NCI-H128 (cell line): ENCODE data around the gene NDOR1.

Experiments
- DNase-seq: peaks from one replicate; lab custom pipeline; 2025; ENCODE audit not compliant: unreplicated experiment; lab: John Stamatoyannopoulos, UW

Gene NDOR1

DNA sequence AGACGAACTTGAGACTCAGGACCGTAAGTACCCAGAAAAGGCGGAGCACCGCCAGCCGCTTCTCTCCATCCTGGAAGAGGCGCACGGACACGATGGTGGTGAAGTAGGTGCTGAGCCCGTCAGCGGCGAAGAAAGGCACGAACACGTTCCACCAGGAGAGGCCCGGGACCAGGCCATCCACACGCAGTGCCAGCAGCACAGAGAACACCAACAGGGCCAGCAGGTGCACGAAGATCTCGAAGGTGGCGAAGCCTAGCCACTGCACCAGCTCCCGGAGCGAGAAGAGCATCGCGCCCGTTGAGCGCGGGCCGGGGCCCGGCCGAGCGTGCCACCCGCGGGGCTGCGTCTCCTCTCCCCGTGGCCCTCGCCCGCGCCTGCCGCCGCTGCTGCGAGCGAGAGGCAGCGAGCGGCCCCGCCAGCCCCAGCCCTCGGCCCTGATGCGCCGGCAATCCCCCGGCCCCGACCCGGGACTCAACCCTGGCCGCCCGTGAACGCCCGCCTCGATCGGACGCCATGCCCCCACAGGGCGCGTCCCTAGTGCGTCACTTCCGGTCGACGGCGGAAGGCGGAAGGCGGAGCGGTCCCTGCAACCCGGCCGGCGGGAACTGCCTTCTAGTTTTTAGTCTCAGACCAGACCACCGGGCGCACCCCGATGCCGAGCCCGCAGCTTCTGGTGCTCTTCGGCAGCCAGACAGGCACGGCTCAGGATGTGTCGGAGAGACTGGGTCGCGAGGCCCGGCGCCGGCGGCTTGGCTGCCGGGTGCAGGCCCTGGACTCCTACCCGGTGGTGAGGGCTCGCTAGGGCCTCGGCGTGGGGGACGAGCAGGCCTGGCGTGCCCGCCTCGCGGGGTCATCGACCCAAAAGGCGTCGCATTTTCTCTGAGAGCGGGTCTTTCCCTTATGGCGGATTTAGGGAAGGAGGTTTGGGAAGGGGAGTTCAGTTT is at the start of gene NDOR1, which contains the start of gene TMEM203:
NDOR1 (plus strand) TSS at position 575 of the 944 bp plus-strand sequence; CDS start at position 653, 78 bp downstream.
TMEM203 (minus strand) TSS at position 523 of the 944 bp plus-strand sequence; CDS start at position 289, 234 bp downstream.
- DNase-seq: peak; percentile 36

- DNase-seq: no peak
Observed at GRCh38 chr9:137156567-137157375, 48.7 kb upstream of the NDOR1 start.

DNA sequence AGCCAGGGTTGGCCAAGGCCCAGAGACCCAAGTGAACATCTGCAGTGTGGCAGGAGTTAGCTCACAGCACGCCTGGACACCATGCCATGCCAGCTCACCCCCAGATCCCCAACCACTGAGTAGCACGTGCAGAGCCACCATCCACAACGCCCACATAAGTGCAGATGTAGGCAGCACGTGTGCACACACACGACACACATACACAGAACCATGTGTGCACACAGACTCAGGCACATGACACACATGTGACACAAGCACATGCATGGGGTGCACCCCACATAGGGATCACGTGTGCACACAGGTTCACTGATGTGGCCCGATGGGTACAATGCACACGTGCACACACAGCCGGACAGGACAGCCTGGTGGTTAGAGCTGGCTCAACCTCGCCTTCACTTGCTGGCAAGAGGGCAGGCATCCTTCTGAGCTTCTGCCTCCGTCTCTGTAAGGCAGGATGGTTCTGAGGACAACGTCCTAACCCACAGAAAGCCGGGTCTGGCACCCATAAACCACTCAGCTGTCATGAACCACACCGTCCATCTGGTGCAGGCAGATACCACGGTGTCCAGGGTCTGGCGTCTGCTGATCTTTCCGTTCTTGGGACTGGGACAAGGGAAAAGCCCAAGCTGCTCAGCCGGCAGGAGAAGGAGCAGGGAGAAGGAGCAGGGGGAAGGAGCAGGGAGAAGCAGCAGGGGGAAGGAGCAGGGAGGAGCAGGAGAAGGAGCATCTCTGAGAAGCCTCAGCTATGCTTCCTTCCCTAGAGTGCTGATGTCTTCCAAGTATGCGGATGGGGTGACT is 47.7 kb upstream of the NDOR1 start:
- no peak for DNase-seq

- DNase-seq: no peak
Observed at GRCh38 chr9:137158625-137159024, 46.9 kb upstream of the NDOR1 start.

DNA sequence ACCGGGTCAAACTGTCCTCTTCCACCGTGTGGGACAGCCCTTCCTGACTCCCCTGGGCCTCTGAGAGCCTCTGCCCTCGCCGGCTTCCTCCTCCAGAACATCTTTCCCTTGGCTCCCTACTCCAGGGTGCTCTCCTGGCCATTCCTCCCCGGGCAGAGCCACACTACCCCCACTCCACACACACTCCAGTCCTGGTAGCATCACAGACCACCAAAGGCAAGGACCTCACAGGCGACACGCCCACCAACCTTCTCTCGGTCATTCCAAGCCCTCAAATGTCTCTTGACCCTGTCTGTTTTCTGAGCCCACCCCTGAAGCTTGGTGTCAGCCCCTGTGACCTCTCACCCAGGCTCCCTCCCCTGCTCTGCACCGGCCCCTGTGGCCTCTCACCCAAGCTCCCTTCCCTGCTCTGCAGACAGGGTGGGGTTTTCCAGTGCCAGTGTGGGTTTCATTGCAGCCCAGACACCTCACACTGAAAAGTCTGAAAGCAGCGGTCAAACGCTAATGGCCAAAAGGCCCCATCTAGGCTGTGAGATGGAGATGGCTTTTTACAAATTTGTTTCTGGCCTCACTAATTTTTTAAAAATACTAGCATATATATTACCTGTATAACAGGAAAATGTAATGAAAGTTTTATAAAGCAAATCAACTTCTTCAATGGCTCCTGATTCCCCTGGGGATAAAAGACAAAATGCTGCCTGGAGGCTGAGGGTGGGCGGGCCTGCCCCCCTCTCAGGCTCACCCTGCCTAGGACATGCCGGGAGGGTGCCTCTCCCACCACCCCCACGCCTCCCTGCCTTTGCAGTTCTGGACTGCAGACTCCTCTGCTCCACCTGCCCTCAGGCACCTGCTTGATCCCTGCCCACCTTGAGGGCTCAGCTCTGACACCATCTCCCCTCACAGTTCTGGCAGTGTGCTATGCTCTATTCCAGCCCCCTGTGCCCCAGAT is 46.1 kb upstream of the NDOR1 start:
- DNase-seq: no peak

- no peak for DNase-seq
Observed at GRCh38 chr9:137160054-137160425, 45.5 kb upstream of the NDOR1 start.

DNA sequence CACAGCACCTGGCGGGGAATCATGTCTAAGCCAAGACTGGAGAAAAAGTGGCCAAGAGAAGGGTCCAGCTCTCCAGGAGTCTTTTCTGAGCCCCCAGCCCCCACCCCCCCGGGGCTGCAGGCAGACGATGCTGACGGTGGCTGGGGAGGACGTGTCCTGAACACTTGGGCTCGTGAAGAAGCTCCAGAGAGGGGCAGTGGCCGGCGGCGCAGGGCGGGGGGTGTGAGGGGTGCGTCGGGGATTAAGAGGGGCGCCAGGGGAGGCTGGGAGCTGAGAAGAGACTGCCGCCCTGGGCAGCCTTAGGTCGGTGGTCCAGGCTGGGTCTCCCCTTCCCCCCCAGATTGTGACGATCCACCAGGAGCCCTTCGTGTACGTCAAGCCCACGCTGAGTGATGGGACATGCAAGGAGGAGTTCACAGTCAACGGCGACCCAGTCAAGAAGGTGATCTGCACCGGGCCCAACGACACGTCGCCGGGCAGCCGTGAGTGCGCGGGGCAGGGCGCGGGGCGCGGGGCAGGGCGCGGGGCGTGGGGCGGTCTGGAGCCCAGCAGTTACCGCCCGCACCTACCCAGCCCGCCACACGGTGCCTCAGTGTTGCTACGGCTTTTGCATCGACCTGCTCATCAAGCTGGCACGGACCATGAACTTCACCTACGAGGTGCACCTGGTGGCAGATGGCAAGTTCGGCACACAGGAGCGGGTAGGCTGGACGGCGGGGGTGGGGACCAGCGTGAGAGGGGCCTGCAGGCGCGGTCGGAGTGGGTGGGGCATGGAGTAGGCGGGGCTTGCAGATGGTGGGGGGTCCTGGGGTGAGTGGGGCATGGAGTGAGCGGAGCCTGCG is 44.6 kb upstream of the NDOR1 start:
- no peak for DNase-seq

DNA sequence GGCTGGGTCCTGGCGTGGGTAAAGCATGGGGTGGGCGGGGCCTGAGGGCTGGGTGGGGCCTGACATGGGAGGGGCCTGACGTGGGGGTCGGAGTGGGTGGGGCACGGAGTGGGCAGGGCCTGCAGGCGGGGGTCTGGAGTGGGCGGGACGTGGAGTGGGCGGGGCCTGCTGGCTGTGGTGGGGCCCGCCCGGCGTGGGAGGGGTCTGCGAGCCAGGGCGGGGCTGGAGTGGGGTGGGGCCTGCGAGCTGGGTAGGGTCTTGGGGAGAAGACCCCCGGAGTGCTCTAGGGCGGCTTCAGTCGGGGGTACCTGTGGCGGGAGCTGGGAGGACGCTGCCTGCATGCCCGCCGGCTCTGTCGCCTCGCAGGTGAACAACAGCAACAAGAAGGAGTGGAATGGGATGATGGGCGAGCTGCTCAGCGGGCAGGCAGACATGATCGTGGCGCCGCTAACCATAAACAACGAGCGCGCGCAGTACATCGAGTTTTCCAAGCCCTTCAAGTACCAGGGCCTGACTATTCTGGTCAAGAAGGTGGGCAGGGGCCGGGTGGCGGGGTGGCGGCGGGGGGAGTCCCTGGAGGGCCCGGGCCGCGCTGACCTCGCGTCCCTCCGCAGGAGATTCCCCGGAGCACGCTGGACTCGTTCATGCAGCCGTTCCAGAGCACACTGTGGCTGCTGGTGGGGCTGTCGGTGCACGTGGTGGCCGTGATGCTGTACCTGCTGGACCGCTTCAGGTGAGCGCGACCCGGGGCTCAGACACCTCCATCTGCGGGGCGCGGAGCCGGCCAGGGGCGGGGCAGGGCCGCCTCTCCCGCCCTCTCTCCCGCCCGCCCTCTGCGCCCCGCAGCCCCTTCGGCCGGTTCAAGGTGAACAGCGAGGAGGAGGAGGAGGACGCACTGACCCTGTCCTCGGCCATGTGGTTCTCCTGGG is 43.7 kb upstream of the NDOR1 start:
- no peak for DNase-seq

GRCh38 chr9:137162505-137163364 is 42.8 kb upstream of the NDOR1 start:
- DNase-seq: peak; percentile 18

- no peak for DNase-seq
Observed at GRCh38 chr9:137163365-137163715, 42.2 kb upstream of the NDOR1 start.

DNA sequence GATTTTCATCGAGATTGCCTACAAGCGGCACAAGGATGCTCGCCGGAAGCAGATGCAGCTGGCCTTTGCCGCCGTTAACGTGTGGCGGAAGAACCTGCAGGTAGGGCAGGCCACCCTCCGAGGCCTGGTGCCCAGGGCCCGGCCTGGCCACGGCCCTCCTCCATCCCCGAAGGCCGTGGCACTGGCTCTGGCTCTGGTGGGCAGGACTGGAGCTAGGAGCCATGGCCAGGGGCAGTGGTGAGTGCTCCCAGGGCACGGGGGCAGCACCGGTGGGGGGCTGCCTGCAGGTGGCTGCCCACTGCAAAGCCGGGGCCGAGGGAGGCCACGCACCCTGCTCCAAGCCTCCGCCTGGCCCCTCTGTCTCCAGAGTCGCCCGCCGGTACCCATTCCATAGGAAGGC is 41.7 kb upstream of the NDOR1 start:
- DNase-seq: no peak

GRCh38 chr9:137164370-137165249 is 40.9 kb upstream of the NDOR1 start:
- no peak for DNase-seq

- no peak for DNase-seq
Observed at GRCh38 chr9:137165250-137165836, 40.2 kb upstream of the NDOR1 start.

- no peak for DNase-seq
Observed at GRCh38 chr9:137166380-137167229, 38.9 kb upstream of the NDOR1 start.

DNA sequence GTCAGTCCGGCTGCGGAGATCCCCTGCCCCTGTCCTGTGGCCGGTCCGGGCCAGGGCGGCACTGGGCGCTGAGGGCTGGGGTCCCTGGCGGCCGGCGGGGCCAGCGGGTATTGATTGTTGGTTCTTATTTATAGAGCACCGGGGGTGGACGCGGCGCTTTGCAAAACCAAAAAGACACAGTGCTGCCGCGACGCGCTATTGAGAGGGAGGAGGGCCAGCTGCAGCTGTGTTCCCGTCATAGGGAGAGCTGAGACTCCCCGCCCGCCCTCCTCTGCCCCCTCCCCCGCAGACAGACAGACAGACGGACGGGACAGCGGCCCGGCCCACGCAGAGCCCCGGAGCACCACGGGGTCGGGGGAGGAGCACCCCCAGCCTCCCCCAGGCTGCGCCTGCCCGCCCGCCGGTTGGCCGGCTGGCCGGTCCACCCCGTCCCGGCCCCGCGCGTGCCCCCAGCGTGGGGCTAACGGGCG is 38.2 kb upstream of the NDOR1 start:
- no peak for DNase-seq
